ENCODE results near the gene NFYB.
"Not testable (repeated sequence)": the region's sequence is repeated elsewhere in the genome, so short reads cannot be mapped to it uniquely, and the experiment has no call there.

NFYB gene

GRCh38 chr12:104122298-104122697 is 15.7 kb downstream of the NFYB start:
- Histone ChIP-seq H3K27ac (ENCODE audit: insufficient read depth, low read depth, low read length, poor library complexity, severe bottlenecking) (no peak overlapping the region), H3K4me3 (ENCODE audit: insufficient read depth, low read depth, low read length) (no peak overlapping the region), H3K36me3 (ENCODE audit: control insufficient read depth, insufficient read depth, low read length) (peaks cover 45% of the 10 kb centered on the region), H3K9me3 (ENCODE audit: control insufficient read depth, low read length) (no peaks in the 10 kb centered on the region), H3K4me1 (ENCODE audit: control insufficient read depth, insufficient read depth, low read length) (no peaks in the 10 kb centered on the region), H3K27me3 (ENCODE audit: control insufficient read depth, insufficient read depth, low read length, poor library complexity, severe bottlenecking) (no peaks in the 10 kb centered on the region)
- WGBS, 2 experiments = 88 to 89% methylated on average over 8 to 9 of the region's 9 CpGs

- H3K9me3 ChIP-seq (ENCODE audit: control insufficient read depth, low read length) = no peaks in the 10 kb centered on the region
- no peaks in the 10 kb centered on the region for H3K4me1 ChIP-seq (ENCODE audit: control insufficient read depth, insufficient read depth, low read length)
- no peak overlapping the region for H3K27ac ChIP-seq (ENCODE audit: insufficient read depth, low read depth, low read length, poor library complexity, severe bottlenecking)
- no peak overlapping the region for H3K4me3 ChIP-seq (ENCODE audit: insufficient read depth, low read depth, low read length)
- H3K36me3 ChIP-seq (ENCODE audit: control insufficient read depth, insufficient read depth, low read length) = peaks cover 41% of the 10 kb centered on the region
- H3K27me3 ChIP-seq (ENCODE audit: control insufficient read depth, insufficient read depth, low read length, poor library complexity, severe bottlenecking) = no peaks in the 10 kb centered on the region
Observed at GRCh38 chr12:104121001-104121400, 17.0 kb downstream of the NFYB start.

GRCh38 chr12:104115587-104115975 is 22.4 kb downstream of the NFYB start:
- peaks cover 9% of the 10 kb centered on the region for H3K36me3 ChIP-seq (ENCODE audit: control insufficient read depth, insufficient read depth, low read length)
- H3K4me1 ChIP-seq (ENCODE audit: control insufficient read depth, insufficient read depth, low read length) = no peaks in the 10 kb centered on the region
- no peaks in the 10 kb centered on the region for H3K9me3 ChIP-seq (ENCODE audit: control insufficient read depth, low read length)
- H3K27me3 ChIP-seq (ENCODE audit: control insufficient read depth, insufficient read depth, low read length, poor library complexity, severe bottlenecking) = no peaks in the 10 kb centered on the region
- no peak overlapping the region for H3K27ac ChIP-seq (ENCODE audit: insufficient read depth, low read depth, low read length, poor library complexity, severe bottlenecking)
- no peak overlapping the region for H3K4me3 ChIP-seq (ENCODE audit: insufficient read depth, low read depth, low read length)

- not testable (repeated sequence) for H3K27ac ChIP-seq (ENCODE audit: insufficient read depth, low read depth, low read length, poor library complexity, severe bottlenecking); H3K4me1 ChIP-seq (ENCODE audit: control insufficient read depth, insufficient read depth, low read length); H3K36me3 ChIP-seq (ENCODE audit: control insufficient read depth, insufficient read depth, low read length); H3K27me3 ChIP-seq (ENCODE audit: control insufficient read depth, insufficient read depth, low read length, poor library complexity, severe bottlenecking); H3K4me3 ChIP-seq (ENCODE audit: insufficient read depth, low read depth, low read length); H3K9me3 ChIP-seq (ENCODE audit: control insufficient read depth, low read length)
- WGBS, 2 experiments = 89 to 95% methylated on average over 13 to 14 of the region's 14 CpGs
Observed at GRCh38 chr12:104114834-104115586, 23.0 kb downstream of the NFYB start.

GRCh38 chr12:104109446-104110271 is 28.4 kb downstream of the NFYB start:
- Histone ChIP-seq H3K4me1 (ENCODE audit: control insufficient read depth, insufficient read depth, low read length) (no peaks in the 10 kb centered on the region), H3K27ac (ENCODE audit: insufficient read depth, low read depth, low read length, poor library complexity, severe bottlenecking) (no peak overlapping the region), H3K9me3 (ENCODE audit: control insufficient read depth, low read length) (no peaks in the 10 kb centered on the region), H3K36me3 (ENCODE audit: control insufficient read depth, insufficient read depth, low read length) (no peaks in the 10 kb centered on the region), H3K4me3 (ENCODE audit: insufficient read depth, low read depth, low read length) (no peak overlapping the region), H3K27me3 (ENCODE audit: control insufficient read depth, insufficient read depth, low read length, poor library complexity, severe bottlenecking) (no peaks in the 10 kb centered on the region)
- WGBS, 2 experiments = 69 to 80% methylated on average over 2 to 3 of the region's 4 CpGs

GRCh38 chr12:104108755-104109445 is 29.1 kb downstream of the NFYB start:
- WGBS, 2 experiments = 57 to 69% methylated on average over 5 to 6 of the region's 6 CpGs
- Histone ChIP-seq H3K36me3 (ENCODE audit: control insufficient read depth, insufficient read depth, low read length) (no peaks in the 10 kb centered on the region), H3K9me3 (ENCODE audit: control insufficient read depth, low read length) (no peaks in the 10 kb centered on the region), H3K27me3 (ENCODE audit: control insufficient read depth, insufficient read depth, low read length, poor library complexity, severe bottlenecking) (no peaks in the 10 kb centered on the region), H3K4me3 (ENCODE audit: insufficient read depth, low read depth, low read length) (no peak overlapping the region), H3K27ac (ENCODE audit: insufficient read depth, low read depth, low read length, poor library complexity, severe bottlenecking) (no peak overlapping the region), H3K4me1 (ENCODE audit: control insufficient read depth, insufficient read depth, low read length) (no peaks in the 10 kb centered on the region)

GRCh38 chr12:104106965-104107364 is 31.0 kb downstream of the NFYB start:
- WGBS, 2 experiments = 88 to 90% methylated on average over 2 of the region's 2 CpGs
- H3K4me1 ChIP-seq (ENCODE audit: control insufficient read depth, insufficient read depth, low read length) = no peaks in the 10 kb centered on the region

GRCh38 chr12:104105461-104105860 is 32.5 kb downstream of the NFYB start:
- no peaks in the 10 kb centered on the region for H3K27me3 ChIP-seq (ENCODE audit: control insufficient read depth, insufficient read depth, low read length, poor library complexity, severe bottlenecking)
- H3K27ac ChIP-seq (ENCODE audit: insufficient read depth, low read depth, low read length, poor library complexity, severe bottlenecking) = no peak overlapping the region
- H3K4me3 ChIP-seq (ENCODE audit: insufficient read depth, low read depth, low read length) = no peak overlapping the region
- no peaks in the 10 kb centered on the region for H3K4me1 ChIP-seq (ENCODE audit: control insufficient read depth, insufficient read depth, low read length)
- no peaks in the 10 kb centered on the region for H3K36me3 ChIP-seq (ENCODE audit: control insufficient read depth, insufficient read depth, low read length)
- no peaks in the 10 kb centered on the region for H3K9me3 ChIP-seq (ENCODE audit: control insufficient read depth, low read length)

More at GRCh38 chr12:104106965-104107364, 31.0 kb downstream of the NFYB start:
- Histone ChIP-seq H3K9me3 (ENCODE audit: control insufficient read depth, low read length) (no peaks in the 10 kb centered on the region), H3K36me3 (ENCODE audit: control insufficient read depth, insufficient read depth, low read length) (no peaks in the 10 kb centered on the region), H3K27ac (ENCODE audit: insufficient read depth, low read depth, low read length, poor library complexity, severe bottlenecking) (no peak overlapping the region), H3K4me3 (ENCODE audit: insufficient read depth, low read depth, low read length) (no peak overlapping the region), H3K27me3 (ENCODE audit: control insufficient read depth, insufficient read depth, low read length, poor library complexity, severe bottlenecking) (no peaks in the 10 kb centered on the region)

- Histone ChIP-seq H3K4me3 (ENCODE audit: insufficient read depth, low read depth, low read length) (no peak overlapping the region), H3K4me1 (ENCODE audit: control insufficient read depth, insufficient read depth, low read length) (no peaks in the 10 kb centered on the region), H3K27me3 (ENCODE audit: control insufficient read depth, insufficient read depth, low read length, poor library complexity, severe bottlenecking) (no peaks in the 10 kb centered on the region), H3K9me3 (ENCODE audit: control insufficient read depth, low read length) (no peaks in the 10 kb centered on the region), H3K36me3 (ENCODE audit: control insufficient read depth, insufficient read depth, low read length) (no peaks in the 10 kb centered on the region), H3K27ac (ENCODE audit: insufficient read depth, low read depth, low read length, poor library complexity, severe bottlenecking) (no peak overlapping the region)
- WGBS, 2 experiments = 98 to 100% methylated on average over 1 to 2 of the region's 2 CpGs
Observed at GRCh38 chr12:104097954-104098353, 40.1 kb downstream of the NFYB start.

GRCh38 chr12:104095289-104095688 is 42.7 kb downstream of the NFYB start:
- 100% methylated on average over 1 of the region's 1 CpG; no CpG with 5 or more reads in 1 of the 2 experiments for WGBS, 2 experiments
- H3K4me3 ChIP-seq (ENCODE audit: insufficient read depth, low read depth, low read length) = no peak overlapping the region
- H3K27me3 ChIP-seq (ENCODE audit: control insufficient read depth, insufficient read depth, low read length, poor library complexity, severe bottlenecking) = no peaks in the 10 kb centered on the region
- no peaks in the 10 kb centered on the region for H3K9me3 ChIP-seq (ENCODE audit: control insufficient read depth, low read length)
- H3K27ac ChIP-seq (ENCODE audit: insufficient read depth, low read depth, low read length, poor library complexity, severe bottlenecking) = no peak overlapping the region
- H3K4me1 ChIP-seq (ENCODE audit: control insufficient read depth, insufficient read depth, low read length) = no peaks in the 10 kb centered on the region
- H3K36me3 ChIP-seq (ENCODE audit: control insufficient read depth, insufficient read depth, low read length) = no peaks in the 10 kb centered on the region

All from ectodermal cell (in vitro differentiated cells).